Ishikawa (cell line): Measurements from ENCODE around the gene DSCAML1.

Experiments used
- CEBPB ChIP-seq: IDR thresholded peaks from 2 replicates; pipeline ENCODE4 v1.6.1; 2012
- CREB1 ChIP-seq: IDR thresholded peaks from 2 replicates; pipeline ENCODE4 v1.6.1; 2012; ENCODE audit warnings: low read depth
- EGR1 ChIP-seq: IDR thresholded peaks from 2 replicates; pipeline ENCODE4 v1.6.1; 2012
- EP300 ChIP-seq: IDR thresholded peaks from 2 replicates; pipeline ENCODE4 v1.6.1; 2012; ENCODE audit warnings: borderline replicate concordance
- FOXM1 ChIP-seq: IDR thresholded peaks from 2 replicates; pipeline ENCODE4 v1.6.1; 2012; ENCODE audit warnings: low read depth, borderline replicate concordance
- MAX ChIP-seq: IDR thresholded peaks from 2 replicates; pipeline ENCODE4 v1.6.1; 2012
- NFIC ChIP-seq: IDR thresholded peaks from 2 replicates; pipeline ENCODE4 v1.6.1; 2012
- RAD21 ChIP-seq: IDR thresholded peaks from 2 replicates; pipeline ENCODE4 v1.6.1; 2012; ENCODE audit warnings: low read depth
- REST ChIP-seq: IDR thresholded peaks from 2 replicates; pipeline ENCODE4 v1.6.1; 2012; ENCODE audit warnings: low read depth, mild to moderate bottlenecking
- TAF1 ChIP-seq: IDR thresholded peaks from 2 replicates; pipeline ENCODE4 v1.6.1; 2012; ENCODE audit warnings: low read depth, mild to moderate bottlenecking
- TCF12 ChIP-seq: IDR thresholded peaks from 2 replicates; pipeline ENCODE4 v1.6.1; 2012; ENCODE audit warnings: low read depth
- TEAD4 ChIP-seq: IDR thresholded peaks from 2 replicates; pipeline ENCODE4 v1.6.1; 2012
- YY1 ChIP-seq: IDR thresholded peaks from 2 replicates; pipeline ENCODE4 v1.6.1; 2012; ENCODE audit warnings: low read depth
- ZBTB7A ChIP-seq: IDR thresholded peaks from 2 replicates; pipeline ENCODE4 v1.6.1; 2012; ENCODE audit warnings: low read depth
- TF ChIP-seq, protein P1 (sequence below): IDR thresholded peaks from 2 replicates; pipeline ENCODE4 v1.6.1; 2012

The DSCAML1 gene

GRCh38 chr11:117688255-117688797 lies 108.7 kb downstream of the DSCAML1 start:
- TF ChIP-seq CEBPB (no peak), NFIC (no peak), TCF12 (no peak), FOXM1 (no peak), TEAD4 (no peak), ZBTB7A (no peak), REST (no peak), EGR1 (no peak), EP300 (no peak), MAX (no peak), TAF1 (no peak), YY1 (no peak)
- TF ChIP-seq, protein P1, sequence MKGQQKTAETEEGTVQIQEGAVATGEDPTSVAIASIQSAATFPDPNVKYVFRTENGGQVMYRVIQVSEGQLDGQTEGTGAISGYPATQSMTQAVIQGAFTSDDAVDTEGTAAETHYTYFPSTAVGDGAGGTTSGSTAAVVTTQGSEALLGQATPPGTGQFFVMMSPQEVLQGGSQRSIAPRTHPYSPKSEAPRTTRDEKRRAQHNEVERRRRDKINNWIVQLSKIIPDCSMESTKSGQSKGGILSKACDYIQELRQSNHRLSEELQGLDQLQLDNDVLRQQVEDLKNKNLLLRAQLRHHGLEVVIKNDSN = no peak

GRCh38 chr11:117687776-117688175 lies 109.2 kb downstream of the DSCAML1 start:
- TF ChIP-seq YY1 (no peak), TEAD4 (no peak), REST (no peak), EP300 (no peak), RAD21 (no peak), FOXM1 (no peak), MAX (no peak), ZBTB7A (no peak), EGR1 (no peak), TAF1 (no peak), CEBPB (no peak), TCF12 (no peak)
- TF ChIP-seq, protein P1 = no peak

GRCh38 chr11:117686711-117687110 lies 110.3 kb downstream of the DSCAML1 start:
- TF ChIP-seq CEBPB (no peak), TAF1 (no peak), EP300 (no peak), NFIC (no peak), FOXM1 (no peak), REST (no peak), YY1 (no peak), CREB1 (no peak)
- TF ChIP-seq, protein P1 = no peak

GRCh38 chr11:117685566-117685965 lies 111.5 kb downstream of the DSCAML1 start:
- TF ChIP-seq TAF1 (no peak), CEBPB (no peak), YY1 (no peak), NFIC (no peak), EP300 (no peak), EGR1 (no peak), MAX (no peak), REST (no peak), TEAD4 (no peak)
- TF ChIP-seq, protein P1 = no peak
